Nephron progenitor cell (in vitro differentiated cells): ENCODE data around the gene MXD1.

Experiments
- DNase-seq: peaks from one replicate; pipeline ENCODE4 v3.0.0; 2021
- H3K27ac Mint-ChIP-seq: 2 replicates; pipeline ENCODE4 v1.8.0; 2021; ENCODE audit warnings: mild to moderate bottlenecking, moderate library complexity, mixed read lengths
- H3K27me3 Mint-ChIP-seq: 2 replicates; pipeline ENCODE4 v1.8.0; 2021; ENCODE audit warnings: mild to moderate bottlenecking, low read depth, mixed read lengths; ENCODE audit not compliant: poor library complexity
- H3K36me3 Mint-ChIP-seq: 2 replicates; pipeline ENCODE4 v1.8.0; 2021; ENCODE audit warnings: low read depth, mixed read lengths
- H3K4me1 Mint-ChIP-seq: 2 replicates; pipeline ENCODE4 v1.8.0; 2021; ENCODE audit warnings: mixed read lengths
- H3K4me3 Mint-ChIP-seq: 2 replicates; pipeline ENCODE4 v1.8.0; 2021; ENCODE audit warnings: mild to moderate bottlenecking, moderate library complexity, mixed read lengths
- H3K9me3 Mint-ChIP-seq: 2 replicates; pipeline ENCODE4 v1.8.0; 2021; ENCODE audit warnings: mild to moderate bottlenecking, moderate library complexity, mixed read lengths
- TF ChIP-seq, protein P1 (sequence below): fragments of 200-600 bp; sonication (generic); IDR thresholded peaks from 2 replicates; pipeline ENCODE4 v1.5.0; 2021; ENCODE audit warnings: antibody characterized with exemption

The MXD1 gene

GRCh38 chr2:69943000-69943842 is 28.3 kb downstream of the MXD1 start:
- TF ChIP-seq, protein P1, sequence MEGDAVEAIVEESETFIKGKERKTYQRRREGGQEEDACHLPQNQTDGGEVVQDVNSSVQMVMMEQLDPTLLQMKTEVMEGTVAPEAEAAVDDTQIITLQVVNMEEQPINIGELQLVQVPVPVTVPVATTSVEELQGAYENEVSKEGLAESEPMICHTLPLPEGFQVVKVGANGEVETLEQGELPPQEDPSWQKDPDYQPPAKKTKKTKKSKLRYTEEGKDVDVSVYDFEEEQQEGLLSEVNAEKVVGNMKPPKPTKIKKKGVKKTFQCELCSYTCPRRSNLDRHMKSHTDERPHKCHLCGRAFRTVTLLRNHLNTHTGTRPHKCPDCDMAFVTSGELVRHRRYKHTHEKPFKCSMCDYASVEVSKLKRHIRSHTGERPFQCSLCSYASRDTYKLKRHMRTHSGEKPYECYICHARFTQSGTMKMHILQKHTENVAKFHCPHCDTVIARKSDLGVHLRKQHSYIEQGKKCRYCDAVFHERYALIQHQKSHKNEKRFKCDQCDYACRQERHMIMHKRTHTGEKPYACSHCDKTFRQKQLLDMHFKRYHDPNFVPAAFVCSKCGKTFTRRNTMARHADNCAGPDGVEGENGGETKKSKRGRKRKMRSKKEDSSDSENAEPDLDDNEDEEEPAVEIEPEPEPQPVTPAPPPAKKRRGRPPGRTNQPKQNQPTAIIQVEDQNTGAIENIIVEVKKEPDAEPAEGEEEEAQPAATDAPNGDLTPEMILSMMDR = no peak
- Mint-ChIP-seq H3K27me3 (no peaks in the 10 kb centered on the region), H3K9me3 (no peaks in the 10 kb centered on the region), H3K27ac (no peak overlapping the region), H3K4me1 (peaks cover 35% of the 10 kb centered on the region), H3K4me3 (no peak overlapping the region), H3K36me3 (peaks cover 29% of the 10 kb centered on the region)
- DNase-seq = no peak

DNA sequence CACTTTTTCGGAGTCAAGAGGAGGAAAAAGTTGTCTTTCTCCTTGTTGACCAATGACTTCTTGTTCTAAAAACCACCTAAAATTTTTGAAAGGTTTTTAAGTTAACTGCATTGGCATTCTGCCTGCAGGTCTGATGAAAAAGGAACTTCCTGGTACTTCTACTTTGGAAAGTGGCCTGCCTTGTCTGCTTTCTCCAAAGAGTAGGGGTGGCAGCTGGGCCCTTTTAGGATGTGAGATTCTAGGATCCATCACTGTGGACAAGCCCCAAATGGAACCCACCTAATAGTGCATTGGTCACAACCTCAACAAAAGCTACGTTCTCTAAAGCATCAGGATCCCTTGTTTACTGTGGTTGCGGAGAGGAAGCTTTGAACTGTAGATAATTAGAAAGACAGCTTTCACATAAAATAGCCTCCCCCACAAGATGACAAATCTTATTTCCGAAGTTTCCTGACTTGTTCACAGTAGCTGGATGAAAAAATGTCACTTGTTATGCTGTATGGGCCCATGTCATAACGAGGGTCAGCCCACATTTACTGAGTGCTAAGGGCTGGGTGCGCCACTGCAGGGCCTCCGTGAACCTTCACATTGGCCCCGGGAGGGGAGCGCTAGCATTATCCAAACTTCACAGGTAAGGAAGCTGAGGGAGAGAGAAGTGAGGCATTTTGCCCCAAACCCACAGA is 29.1 kb downstream of the MXD1 start:
- Mint-ChIP-seq H3K4me3 (no peak overlapping the region), H3K36me3 (peaks cover 21% of the 10 kb centered on the region), H3K27me3 (no peaks in the 10 kb centered on the region), H3K4me1 (peaks cover 33% of the 10 kb centered on the region), H3K9me3 (no peaks in the 10 kb centered on the region), H3K27ac (no peak overlapping the region)
- TF ChIP-seq, protein P1 = no peak
- DNase-seq = no peak

- no peaks in the 10 kb centered on the region for H3K27me3 Mint-ChIP-seq
- TF ChIP-seq, protein P1 = no peak
- H3K27ac Mint-ChIP-seq = no peak overlapping the region
- H3K4me3 Mint-ChIP-seq = no peak overlapping the region
- no peak for DNase-seq
- H3K4me1 Mint-ChIP-seq = peaks cover 32% of the 10 kb centered on the region
- peaks cover 14% of the 10 kb centered on the region for H3K36me3 Mint-ChIP-seq
- no peaks in the 10 kb centered on the region for H3K9me3 Mint-ChIP-seq
Observed at GRCh38 chr2:69944756-69945155, 29.8 kb downstream of the MXD1 start.

GRCh38 chr2:69945441-69945840 is 30.5 kb downstream of the MXD1 start:
- no peaks in the 10 kb centered on the region for H3K9me3 Mint-ChIP-seq

GRCh38 chr2:69945941-69946340 is 31.0 kb downstream of the MXD1 start:
- Mint-ChIP-seq H3K4me1 (peaks cover 20% of the 10 kb centered on the region), H3K9me3 (no peaks in the 10 kb centered on the region), H3K4me3 (no peak overlapping the region), H3K27ac (no peak overlapping the region), H3K27me3 (peaks cover 4% of the 10 kb centered on the region), H3K36me3 (peaks cover 5% of the 10 kb centered on the region)
- DNase-seq = no peak
- TF ChIP-seq, protein P1 = no peak

More at GRCh38 chr2:69945441-69945840, 30.5 kb downstream of the MXD1 start:
- no peak overlapping the region for H3K4me3 Mint-ChIP-seq
- peaks cover 9% of the 10 kb centered on the region for H3K36me3 Mint-ChIP-seq
- DNase-seq = no peak
- H3K27me3 Mint-ChIP-seq = peaks cover 3% of the 10 kb centered on the region
- TF ChIP-seq, protein P1 = no peak
- H3K4me1 Mint-ChIP-seq = peaks cover 25% of the 10 kb centered on the region
- no peak overlapping the region for H3K27ac Mint-ChIP-seq
